ENCODE data around the gene TENM4.
"Not testable (repeated sequence)": the region's sequence is repeated elsewhere in the genome, so short reads cannot be mapped to it uniquely, and the experiment has no call there.

The TENM4 gene

GRCh38 chr11:78990261-78990660, 450.6 kb downstream of the TENM4 start:
- no peak for DNase-seq

- no peak for DNase-seq
These were observed 453.1 kb downstream of the TENM4 start for GRCh38 chr11:78987748-78988147.

- no peak for DNase-seq
These were observed 454.5 kb downstream of the TENM4 start for GRCh38 chr11:78986305-78986704.

DNA sequence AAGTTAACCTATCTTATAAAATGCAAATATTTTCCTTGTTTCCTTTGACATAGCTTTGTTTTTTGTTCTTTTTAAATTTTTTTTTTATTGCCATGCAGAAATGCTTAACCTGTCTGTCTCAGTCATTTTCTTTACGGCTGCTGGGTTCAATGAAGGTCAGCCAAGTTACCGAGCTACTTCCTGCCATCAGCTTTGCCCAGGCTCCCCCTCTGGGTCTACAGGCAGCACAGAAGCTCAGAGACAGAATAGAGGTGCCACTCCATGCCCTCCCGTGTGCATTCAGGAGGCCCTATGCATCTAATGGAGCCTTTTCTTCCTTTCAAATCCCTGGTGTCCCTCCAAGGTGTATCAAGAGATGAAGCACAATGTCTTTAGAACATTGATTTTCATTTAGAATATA, 455.2 kb downstream of the TENM4 start:
- no peak for DNase-seq

DNA sequence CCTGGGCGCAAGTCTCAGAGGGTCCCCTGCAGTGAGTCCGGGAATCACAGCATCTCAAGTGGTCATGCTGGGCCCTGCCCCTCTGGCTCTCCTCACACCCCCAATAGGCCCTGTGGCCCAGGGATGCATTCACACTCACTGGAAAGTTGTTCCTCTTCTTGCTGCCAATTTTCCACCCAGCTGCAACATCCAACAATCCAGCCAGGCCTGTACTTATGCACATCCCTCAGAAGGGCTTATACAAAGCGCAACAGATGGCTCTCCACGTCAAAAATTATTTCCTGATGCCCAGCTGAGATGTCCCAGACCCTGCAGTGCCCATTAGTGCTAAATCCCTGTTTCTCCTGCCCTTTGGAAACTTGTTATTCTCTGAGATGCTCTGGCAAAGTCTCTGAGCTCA, 458.4 kb downstream of the TENM4 start:
- DNase-seq, result no peak

DNA sequence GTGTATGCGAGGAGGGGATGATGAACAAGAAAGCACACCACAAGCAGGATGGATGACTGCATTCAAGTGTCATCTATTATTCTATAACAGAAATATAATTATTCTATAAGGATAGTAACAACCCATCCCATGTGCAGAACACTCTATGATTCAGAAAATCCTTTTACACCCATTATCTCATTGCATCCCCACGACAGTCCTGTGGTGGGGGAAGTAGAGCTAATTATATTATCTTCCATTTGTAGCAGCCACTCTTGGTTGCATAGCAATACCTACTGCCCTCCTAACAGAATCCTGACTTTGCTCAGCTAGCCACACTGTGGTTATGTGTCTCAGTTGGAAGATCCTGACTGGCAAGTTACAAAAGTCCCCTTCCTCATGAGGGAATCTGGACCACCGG, 459.7 kb downstream of the TENM4 start:
- DNase-seq, result no peak

- DNase-seq, result no peak
These were observed 462.0 kb downstream of the TENM4 start for GRCh38 chr11:78978831-78979230.

DNA sequence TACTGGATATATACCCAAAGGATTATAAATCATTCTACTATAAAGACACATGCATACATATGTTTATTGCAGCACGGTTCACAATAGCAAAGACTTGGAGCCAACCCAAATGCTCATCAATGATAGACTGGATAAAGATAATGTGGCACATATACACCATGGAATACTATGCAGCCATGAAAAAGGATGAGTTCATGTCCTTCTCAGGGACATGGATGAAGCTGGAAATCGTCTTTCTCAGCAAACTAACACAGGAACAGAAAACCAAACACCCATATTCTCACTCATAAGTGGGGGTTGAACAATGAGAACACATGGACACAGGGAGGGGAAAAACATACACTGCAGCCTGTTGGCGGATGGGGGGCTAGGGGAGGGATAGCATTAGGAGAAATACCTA, 463.0 kb downstream of the TENM4 start:
- DNase-seq, result not testable (repeated sequence)

- no peak for DNase-seq
These were observed 463.8 kb downstream of the TENM4 start for GRCh38 chr11:78977009-78977408.

DNA sequence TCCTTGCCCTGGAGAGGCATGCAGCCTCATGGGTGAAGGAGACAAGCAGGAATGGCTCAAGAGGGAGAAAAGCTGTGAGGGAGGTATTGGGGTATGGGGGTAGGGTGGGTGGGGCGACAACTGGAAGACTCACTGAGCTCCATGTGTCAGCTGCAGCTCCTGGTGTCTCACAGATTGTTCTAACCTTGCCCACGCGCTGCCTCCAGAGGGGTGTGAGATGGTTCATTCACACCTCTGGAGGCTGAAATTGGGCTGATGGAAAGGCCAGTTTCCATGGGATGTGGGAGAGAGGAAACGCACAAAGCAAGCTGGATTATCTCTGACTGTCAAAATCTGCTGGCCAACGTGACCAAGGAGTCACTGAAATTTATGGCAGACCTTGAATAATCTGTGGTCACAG, 465.7 kb downstream of the TENM4 start:
- no peak for DNase-seq

- no peak for DNase-seq
These were observed 467.0 kb downstream of the TENM4 start for GRCh38 chr11:78973876-78974275.

- DNase-seq, result no peak
These were observed 468.2 kb downstream of the TENM4 start for GRCh38 chr11:78972590-78972989.

DNA sequence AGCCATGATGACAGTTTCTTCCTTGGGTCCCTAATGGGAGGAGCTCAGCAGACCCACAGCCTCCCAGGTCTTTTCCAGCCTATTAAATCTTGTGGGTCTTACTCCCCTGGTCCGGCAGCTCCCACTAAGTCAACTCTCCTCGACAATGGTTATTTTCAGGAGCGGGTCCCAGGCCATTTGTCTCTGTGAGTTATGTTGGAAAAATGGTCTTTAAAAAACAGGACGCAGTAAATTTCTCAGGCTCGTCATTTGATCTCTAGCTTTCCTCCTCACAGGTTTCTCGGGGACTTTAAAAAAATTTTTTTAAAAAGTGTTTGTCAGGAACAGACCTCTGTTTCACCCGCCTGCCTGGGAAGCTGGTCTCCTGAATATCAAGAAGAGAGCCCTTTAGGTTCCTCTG, 468.7 kb downstream of the TENM4 start:
- DNase-seq, result no peak

- no peak for DNase-seq
These were observed 473.0 kb downstream of the TENM4 start for GRCh38 chr11:78967811-78968210.

GRCh38 chr11:78965432-78965831, 475.4 kb downstream of the TENM4 start:
- no peak for DNase-seq

DNA sequence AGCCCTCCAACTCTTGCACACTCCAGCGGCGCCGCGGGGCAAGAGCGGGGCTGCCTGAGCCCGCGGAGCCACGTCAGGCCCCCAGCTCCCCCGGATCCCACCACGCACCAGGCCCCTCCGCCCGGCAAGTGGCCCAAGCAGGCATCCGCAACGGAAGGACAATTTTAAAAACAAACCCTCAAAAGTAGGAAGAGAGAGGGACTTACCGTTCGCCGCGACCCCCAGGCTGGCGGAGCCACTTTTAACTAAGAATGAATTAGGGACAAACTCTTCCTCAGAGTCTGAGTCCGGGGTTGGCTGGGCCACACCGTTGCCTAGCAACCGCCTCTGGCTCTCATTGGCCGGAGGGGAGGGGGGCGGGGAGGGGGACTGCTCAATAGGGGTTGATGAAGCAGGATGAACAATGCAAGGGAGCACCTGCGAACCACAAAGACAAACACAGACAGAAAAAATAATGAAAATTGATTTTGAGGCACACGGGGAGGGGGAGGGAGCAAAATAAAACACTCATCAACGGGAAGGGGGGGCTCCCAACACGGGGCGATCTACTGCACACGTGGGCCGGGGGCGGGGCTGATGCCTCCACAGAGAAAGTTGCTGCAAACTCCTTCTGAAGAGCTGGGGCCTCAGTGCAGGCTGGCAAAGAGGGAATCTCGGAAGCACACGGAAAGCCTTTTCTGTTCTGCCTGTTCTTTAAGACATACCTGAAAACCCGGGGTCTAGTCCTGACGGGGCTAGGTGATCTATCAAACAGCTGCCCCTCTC, 478.7 kb downstream of the TENM4 start:
- no peak for DNase-seq

- DNase-seq, result no peak
These were observed 479.6 kb downstream of the TENM4 start for GRCh38 chr11:78961247-78961646.

DNA sequence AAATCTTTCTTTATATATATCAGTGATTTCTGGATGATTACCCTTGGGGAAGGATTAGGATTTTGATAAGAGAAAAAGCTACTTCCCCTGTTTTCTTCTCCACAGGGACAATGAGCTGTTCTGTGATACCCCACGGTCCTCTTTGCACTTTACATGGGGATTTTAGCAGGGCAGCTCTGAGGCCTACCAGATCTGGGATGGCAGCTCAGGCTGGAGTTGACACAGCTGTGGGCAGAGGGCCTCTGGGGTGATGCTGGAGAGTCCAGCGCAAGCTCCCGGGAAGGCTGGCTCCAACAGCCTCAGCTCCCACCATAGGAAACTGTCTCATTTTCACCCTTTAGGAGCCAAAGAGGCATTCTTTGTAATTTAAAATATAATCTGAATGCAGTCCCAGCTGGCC, 482.4 kb downstream of the TENM4 start:
- DNase-seq, result no peak

DNA sequence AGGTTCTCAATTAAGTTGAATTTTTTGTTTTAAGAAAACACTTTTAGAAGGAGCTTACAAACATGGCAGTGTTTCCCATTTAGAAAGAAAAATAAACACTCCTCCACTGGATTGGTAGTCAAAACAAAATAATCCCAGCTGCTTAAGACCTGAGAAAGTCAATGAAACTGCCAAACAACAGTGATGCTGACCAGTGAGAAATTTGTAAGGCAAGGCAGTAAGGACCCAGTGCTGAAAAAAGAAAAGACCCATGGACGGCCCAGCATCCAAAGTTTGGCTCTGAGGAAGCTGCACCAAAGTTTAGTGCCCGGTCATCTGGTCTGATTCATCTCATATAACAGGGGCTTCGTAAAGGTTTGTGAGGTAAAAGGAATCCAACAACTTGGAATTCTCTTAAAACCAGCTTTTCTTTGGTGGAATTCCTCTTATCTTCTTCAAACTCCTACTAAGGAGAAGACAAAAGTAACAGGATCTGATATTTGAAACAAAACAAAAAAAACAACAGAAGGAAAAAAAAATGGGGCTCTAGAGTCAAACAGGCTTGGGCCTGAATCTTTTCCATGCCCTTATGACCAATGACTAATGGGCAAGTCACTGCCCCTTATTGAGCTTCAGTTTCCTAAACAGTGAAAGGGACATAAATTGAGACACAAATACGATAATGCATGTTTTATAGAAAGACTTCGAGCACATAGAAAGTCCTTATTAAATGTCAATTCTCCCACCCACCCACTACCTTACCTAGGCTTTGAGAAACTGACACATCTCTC, 483.2 kb downstream of the TENM4 start:
- DNase-seq, result no peak

GRCh38 chr11:78954696-78955095, 486.1 kb downstream of the TENM4 start:
- no peak for DNase-seq

GRCh38 chr11:78954261-78954660, 486.6 kb downstream of the TENM4 start:
- no peak for DNase-seq

GRCh38 chr11:78952890-78953289, 487.9 kb downstream of the TENM4 start:
- no peak for DNase-seq

DNA sequence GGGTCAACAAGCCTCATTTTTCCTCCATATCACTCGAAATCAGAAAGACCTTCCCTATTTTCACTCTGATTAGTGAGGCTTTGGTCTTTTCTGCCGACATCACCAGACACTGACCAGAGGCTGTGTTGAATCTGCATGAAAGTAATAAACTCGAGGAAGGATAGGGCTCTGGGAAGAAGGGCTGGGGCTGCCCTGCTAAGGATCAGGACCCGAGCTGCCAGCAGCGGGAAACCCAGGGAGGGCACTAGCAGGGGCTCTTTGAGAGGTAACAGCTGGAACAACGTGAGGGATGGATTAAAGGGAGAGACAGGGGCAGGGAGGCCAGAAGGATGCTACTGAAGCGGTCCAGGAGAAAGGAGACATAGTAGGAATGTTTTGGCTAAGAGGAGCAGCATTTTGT, 488.7 kb downstream of the TENM4 start:
- no peak for DNase-seq

DNA sequence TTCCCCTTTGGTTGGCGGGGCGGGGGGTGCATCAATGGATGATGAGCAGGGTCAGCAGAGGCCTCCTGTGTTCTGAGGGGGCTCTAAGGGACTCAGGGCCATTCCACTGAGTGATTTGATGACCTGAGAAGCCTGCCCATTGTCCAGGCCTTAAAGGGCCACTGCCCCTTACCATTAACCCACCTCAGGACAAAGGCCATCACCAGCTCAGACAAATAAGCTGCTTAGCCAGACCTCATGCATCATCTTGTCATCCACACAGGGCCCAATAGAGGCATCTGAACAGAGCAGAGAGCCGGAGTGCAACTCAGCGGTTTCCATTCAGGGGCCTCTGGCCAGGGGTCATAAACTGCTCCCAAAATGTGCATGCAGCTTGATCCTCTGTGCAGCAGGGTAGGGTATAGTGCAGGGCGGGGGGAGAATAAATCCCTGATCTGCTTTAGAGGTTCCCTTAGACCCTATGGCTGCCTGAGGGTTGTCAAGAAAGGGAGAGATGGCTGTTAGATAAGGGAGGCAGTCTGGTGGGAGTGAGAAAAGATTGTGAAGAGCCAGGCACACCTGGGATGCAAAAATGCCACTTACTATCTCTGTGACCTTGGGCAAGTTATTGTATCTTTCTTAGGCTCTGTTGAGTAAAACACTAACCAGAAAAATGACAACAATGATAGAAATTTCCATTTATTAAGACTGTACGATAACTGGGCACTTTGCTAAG, 490.7 kb downstream of the TENM4 start:
- DNase-seq, result no peak
